GM21381 (cell line): ENCODE results near the gene CASP4.
A peak's percentile ranks its signal among the peaks of the same experiment; 100 is the strongest.
"Not testable (repeated sequence)": the region's sequence is repeated elsewhere in the genome, so short reads cannot be mapped to it uniquely, and the experiment has no call there.

Experiments
- ATAC-seq: cut with Tn5 transposase; IDR thresholded peaks from one replicate; pipeline ENCODE4 v1.9.1; 2021; ENCODE audit warnings: mild to moderate bottlenecking, moderate library complexity; ENCODE audit not compliant: unreplicated experiment

The CASP4 gene

GRCh38 chr11:104968355-104968855 is at the start of gene CASP4:
TSS of gene CASP4 (minus strand) at chr11:104968574. CDS start at chr11:104968525, 49 bp downstream.
- ATAC-seq = peak; percentile 75

GRCh38 chr11:105007463-105007862 is 39.1 kb upstream of the CASP4 start:
- no peak for ATAC-seq

- no peak for ATAC-seq
Observed at GRCh38 chr11:105005451-105005845, 37.1 kb upstream of the CASP4 start.

DNA sequence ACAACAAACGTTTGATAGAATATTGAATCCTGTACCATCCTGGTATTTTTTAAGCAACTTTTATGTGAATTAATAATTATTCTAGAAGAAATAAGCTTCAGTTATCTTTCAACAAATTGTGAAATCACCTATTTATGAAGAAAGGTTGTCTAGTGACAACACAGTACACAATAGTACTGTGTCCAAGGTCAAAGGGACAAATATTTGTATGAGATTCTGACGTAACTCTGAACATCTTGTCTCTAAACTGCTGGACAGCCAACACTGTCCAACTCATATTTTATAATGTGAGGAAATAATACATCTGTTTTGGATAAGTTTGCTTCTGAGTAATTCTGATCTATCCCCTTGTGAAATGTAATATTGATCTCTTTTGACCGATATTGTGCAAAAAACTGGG is 35.6 kb upstream of the CASP4 start:
- ATAC-seq = no peak

GRCh38 chr11:105003151-105003550 is 34.8 kb upstream of the CASP4 start:
- no peak for ATAC-seq

- ATAC-seq = peak; percentile 91
Observed at GRCh38 chr11:105000797-105001196, 32.4 kb upstream of the CASP4 start.

DNA sequence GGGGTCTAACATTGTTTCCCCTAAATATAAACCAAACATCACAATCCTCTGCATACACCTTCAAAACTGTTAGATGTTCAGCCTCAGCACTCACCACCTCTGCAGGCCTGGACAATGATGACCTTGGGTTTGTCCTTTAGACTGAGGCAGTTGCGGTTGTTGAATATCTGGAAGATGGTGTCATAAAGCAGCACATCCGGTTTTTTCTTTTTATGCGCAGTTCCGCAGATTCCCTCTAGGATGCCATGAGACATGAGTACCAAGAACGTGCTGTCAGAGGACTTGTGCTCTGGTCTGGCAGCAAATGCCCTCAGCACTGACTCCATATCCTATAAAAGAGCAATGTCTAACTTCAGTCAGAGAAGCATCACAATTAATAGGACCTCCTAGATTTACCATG is 31.8 kb upstream of the CASP4 start:
- no peak for ATAC-seq

- no peak for ATAC-seq
Observed at GRCh38 chr11:104999721-105000120, 31.3 kb upstream of the CASP4 start.

- no peak for ATAC-seq
Observed at GRCh38 chr11:104997288-104997687, 28.9 kb upstream of the CASP4 start.

DNA sequence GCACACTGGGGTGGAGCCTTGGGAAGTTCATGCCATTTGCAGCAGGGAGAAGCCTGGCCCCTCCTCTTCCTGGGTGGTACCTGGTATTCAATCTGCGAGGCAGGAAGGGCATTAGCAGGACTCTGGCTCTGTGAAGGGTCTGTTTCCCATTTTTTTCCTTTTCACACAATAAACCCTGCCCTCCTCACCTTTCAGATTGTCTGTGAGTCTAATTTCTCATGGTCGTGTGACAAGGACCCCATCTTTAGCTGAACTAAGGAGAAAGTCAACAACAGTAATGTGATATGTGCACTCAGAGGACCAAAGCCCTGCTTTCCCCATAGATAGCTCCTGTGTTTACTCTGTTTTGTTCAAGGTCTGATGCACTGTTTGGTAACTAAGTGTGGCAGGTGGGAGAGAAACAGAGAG is 26.6 kb upstream of the CASP4 start:
- ATAC-seq = no peak

DNA sequence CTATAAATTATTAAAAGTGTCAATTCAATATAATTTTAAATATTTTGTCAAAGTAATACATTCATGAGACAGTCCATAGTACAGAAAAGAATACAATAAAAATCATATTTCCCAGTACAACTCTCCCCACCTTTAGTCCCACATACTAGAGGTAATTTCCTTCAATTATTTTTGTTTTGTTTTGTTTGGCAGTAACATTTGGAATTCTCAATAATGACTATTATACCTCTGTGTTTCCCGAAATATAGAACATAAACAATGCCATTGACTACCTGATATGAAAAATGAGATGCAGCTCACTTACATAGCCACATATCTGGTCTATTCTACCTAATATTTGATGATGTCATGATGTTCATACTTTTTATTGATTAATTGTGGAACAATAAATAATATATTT is 24.4 kb upstream of the CASP4 start:
- no peak for ATAC-seq

DNA sequence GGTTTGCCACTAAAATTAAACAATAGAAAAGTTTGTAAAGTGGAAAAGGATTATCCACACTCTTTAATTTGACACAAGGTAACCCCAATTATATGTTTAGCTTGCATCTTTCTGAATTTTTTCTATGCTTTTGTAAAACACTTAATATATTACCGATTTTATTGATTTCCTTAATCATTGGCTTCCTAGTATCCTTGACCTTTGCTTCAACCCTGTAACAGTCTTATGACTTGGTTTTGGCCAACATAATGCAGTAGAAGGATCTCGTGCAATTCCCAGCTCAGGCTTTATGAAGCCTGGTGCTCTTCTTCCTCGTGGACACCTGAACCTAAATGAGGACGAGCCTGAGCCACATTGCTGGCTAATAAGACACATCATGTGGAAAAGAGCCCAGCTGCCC is 23.6 kb upstream of the CASP4 start:
- no peak for ATAC-seq

DNA sequence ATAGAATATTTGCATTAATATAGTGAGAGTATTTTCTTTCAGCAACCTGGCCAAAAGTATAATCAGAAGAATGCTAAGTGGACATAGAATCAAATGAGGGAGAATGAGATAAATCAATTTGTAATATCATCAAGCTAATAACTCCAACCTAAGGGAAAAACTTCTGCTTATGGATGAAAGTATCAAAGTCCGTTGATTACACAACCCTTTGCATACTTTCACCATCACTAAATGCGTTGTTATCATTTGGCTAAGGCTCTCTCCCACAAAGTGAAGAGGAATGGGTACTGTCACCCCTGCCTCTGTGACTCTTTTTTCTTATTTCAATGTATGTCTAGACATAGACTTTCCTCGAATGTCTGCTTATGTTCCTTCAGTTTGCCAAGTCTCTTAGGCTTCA is 16.4 kb upstream of the CASP4 start:
- ATAC-seq = no peak

DNA sequence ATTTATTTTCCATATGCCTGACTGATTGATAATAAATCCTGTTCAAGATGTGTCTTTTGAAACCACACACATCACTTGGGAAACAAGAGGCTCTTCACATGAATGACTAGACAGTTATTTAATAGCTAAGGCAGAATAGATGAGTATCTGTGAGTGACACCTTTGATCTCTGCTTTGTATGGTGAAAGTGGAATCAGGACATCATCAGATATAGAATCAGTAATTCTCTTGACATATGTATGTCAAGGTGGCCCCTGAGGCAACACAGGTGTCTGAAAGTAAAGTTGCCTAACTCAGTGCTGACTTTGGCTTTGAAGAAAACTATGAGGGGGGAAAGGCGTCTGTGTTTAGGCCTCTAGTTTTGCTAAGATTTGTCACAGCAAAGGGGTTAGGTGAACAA is 11.5 kb upstream of the CASP4 start:
- no peak for ATAC-seq

DNA sequence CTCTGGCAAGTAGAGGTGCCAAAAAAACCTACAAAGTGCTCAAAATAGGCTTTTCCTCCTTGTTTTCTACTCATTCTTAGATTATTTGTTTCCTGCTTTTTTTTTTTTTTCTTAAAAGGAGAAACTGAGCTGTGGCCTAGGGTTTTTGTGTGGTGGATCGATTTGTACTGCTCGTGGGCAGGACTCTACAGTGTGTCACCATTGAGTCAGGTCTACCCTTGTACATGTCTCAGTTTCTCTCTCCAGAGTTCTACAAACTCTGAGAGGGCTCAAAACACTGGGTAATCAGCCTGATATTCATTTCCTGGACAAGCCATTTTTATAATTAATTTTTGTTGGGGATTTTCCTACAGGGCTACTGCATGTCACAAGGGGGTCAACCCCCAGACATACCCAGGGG is 5.2 kb upstream of the CASP4 start:
- no peak for ATAC-seq

DNA sequence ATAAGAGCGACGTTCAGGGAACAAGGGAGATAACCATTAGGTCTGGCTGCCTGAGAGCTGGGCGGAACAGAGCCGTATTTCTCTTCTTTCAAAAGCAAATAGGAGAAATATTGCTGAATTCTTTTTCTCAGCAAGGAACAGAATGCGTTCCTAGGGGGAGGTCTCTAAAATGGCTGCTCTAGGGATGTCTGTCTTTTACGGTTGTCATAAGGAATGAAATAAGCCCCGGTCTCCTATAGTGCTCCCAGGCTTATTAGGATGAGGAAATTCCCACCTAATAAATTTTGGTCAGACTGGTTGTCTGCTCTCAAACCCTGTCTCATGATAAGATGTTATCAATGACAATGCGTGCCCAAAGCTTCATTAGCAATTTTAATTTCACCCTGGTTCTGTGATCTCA is 4.5 kb upstream of the CASP4 start:
- not testable (repeated sequence) for ATAC-seq

DNA sequence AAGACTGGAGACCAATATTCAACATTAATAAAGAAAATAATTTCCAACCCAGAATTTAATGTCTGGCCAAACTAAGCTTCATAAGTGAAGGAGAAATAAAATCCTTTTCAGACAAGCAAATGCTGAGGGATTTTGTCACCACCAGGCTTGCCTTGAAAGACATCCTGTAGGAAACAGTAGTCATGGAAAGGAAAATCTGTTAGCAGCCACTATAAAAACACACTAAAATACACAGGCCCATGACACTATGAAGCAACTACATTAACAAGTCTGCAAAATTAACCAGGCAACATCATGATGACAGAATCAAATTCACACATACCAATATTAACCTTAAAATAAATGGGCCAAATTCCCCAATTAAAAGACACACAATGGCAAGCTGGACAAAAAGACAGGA is 2.4 kb upstream of the CASP4 start:
- ATAC-seq = no peak

DNA sequence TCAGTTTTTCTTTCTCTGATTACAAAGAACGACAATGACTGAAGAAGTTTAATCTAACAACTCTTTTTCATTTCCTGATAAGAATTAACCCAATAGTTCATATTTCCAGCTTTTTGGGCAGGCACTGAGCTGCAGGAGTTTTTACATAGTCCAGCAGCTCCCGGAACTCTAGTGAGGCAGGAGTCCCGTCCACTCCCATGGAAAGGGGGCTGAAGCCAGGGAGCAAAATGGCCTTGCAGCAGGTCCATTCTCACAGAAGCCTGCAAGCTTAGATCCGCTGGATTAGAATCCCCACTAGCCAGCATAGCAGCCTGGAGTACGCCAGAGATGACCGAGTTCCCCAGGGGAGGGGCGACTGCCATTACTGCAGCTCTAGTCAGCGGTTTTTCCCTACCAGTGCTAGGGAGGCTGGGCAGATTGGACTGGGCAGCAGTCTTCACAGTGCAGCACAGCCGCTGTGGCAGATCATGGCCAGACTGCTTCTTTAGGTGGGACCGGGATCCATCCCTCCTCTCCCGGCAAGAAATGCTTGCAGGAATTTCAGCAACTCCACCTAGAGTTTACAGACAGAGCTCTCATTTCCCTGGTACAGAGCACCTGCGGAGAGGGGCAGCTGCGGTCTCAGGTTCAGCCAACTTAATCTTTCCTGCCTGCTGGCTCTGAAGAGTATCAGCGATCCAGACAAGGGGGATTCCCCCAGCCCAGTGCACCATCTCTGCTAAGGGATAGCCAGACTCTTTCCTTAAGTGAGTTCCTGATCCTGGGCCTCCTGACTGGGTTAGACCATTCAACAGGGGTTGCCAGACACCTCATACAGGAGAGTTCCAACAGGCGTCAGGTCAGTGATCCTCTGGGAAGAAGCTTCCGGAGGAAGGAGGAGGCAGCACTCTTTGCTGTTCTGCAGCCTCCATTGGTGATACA is 742 bp upstream of the CASP4 start:
- no peak for ATAC-seq

DNA sequence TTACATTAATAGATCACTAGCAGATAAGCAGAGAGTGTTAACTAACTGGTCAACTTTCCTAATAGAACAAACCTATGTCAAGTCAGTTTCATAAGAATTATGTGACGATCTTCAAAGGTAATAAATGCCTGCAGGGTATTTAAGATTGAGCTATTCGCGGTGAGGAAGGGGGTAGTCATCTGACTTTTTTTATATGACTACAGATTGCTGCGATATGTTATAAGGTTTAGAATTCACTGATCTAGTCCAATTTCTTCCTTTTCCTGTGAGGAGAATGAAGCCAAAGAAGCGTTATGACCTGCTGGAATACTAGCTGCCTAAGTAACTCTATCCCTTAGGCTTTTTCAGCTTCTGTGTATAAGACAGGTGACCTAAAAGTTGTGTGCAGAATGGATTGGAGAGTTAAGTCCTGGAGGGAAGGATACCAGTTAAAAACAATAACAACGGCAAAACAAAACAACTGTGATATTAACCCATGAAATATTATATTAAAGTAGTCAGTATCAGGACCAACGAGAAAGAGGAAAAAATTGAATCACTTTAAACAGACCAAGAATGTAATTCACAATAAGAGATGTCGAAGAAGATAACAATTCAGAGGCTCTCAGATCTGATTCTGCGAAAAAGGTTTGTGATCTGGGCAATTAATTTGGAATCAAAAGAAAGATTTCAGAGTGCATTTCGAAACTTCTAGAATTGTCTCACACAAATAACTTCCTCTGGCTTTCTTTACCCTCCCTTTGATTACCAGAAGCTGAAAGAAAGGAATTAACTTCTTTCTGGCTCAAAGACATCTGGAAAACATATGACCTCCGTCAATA is 630 bp downstream of the CASP4 start:
- ATAC-seq = peak; percentile 17

DNA sequence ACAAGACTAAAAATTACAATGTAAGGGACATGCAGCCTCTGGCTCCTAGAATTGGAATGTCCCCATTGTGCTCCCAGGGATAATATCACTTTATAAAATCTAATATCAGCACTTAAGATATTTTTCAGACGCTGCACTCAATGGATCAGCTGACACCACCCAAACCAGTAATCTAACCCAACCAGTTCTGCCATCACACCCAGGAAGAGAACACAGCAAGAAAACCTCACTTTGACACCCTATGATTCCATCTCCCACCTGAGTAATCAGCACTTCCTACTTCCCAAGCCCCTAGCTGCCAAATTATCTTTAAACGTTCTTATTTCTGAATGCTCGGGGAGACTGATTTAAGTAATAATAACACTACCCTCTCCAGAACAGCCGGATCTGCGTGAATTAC is 2.6 kb downstream of the CASP4 start:
- no peak for ATAC-seq

DNA sequence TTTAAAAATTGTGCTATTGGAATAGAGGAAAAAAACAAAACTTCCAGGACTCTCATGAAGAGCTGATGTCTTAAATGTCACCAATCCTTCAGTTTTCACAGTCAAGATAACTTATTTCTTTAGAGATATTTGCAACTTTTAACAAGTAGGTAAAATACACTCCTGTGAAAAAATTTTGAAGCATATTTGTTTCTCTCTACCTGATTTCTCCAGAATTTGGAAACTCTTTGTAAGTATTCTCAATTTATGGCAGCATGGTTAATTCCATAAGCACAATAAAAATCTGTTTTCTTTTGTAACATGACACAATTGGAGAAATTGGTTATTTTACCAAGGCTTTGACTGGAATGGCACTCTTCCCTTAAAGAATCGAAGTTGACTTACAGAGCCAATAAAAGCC is 4.1 kb downstream of the CASP4 start:
- ATAC-seq = no peak

DNA sequence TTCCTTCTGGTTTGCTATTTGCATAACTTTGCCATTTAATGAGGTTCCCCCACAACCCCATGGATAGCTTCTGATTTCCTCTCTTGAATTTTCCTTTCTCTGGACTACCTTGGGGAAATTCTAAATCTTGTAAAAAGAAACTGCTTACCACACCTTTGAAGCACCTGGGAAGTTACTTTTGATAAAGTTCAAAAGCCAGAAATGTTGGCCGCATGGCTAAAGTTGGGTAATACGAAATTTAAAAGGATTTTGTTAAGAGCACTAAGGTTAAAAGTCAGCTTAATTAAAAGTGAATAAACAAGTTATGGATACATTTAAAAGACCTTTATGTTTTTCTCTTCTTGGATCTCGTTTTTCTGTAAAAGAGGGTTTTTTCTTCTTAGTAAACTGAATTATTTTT is 5.5 kb downstream of the CASP4 start:
- ATAC-seq = no peak
